Activated naive CD8-positive, alpha-beta T cell (primary cell): ENCODE data around the gene LCAT.
"Not testable (repeated sequence)": the region's sequence is repeated elsewhere in the genome, so short reads cannot be mapped to it uniquely, and the experiment has no call there.

Experiments used
- H3K27ac Mint-ChIP-seq: one replicate; pipeline ENCODE4 v1.8.0; 2021; ENCODE audit warnings: mixed read lengths
- H3K27me3 Mint-ChIP-seq: one replicate; pipeline ENCODE4 v1.8.0; 2021; ENCODE audit warnings: mixed read lengths
- H3K36me3 Mint-ChIP-seq: one replicate; pipeline ENCODE4 v1.8.0; 2021; ENCODE audit warnings: mixed read lengths
- H3K4me1 Mint-ChIP-seq: one replicate; pipeline ENCODE4 v1.8.0; 2021; ENCODE audit warnings: low read depth, mixed read lengths
- H3K4me3 Mint-ChIP-seq: one replicate; pipeline ENCODE4 v1.8.0; 2021; ENCODE audit warnings: mild to moderate bottlenecking, mixed read lengths
- H3K9me3 Mint-ChIP-seq: one replicate; pipeline ENCODE4 v1.8.0; 2021; ENCODE audit warnings: low read depth, mixed read lengths

Gene LCAT

GRCh38 chr16:67944690-67945391 lies 921 bp upstream of the LCAT start:
- H3K4me1 Mint-ChIP-seq = peaks cover 17% of the 10 kb centered on the region
- no peaks in the 10 kb centered on the region for H3K9me3 Mint-ChIP-seq
- no peaks in the 10 kb centered on the region for H3K36me3 Mint-ChIP-seq
- no peaks in the 10 kb centered on the region for H3K27me3 Mint-ChIP-seq
- H3K4me3 Mint-ChIP-seq = no peak overlapping the region
- no peak overlapping the region for H3K27ac Mint-ChIP-seq

GRCh38 chr16:67943256-67943618 lies 683 bp downstream of the LCAT start:
- no peak overlapping the region for H3K27ac Mint-ChIP-seq
- H3K36me3 Mint-ChIP-seq = no peaks in the 10 kb centered on the region
- H3K9me3 Mint-ChIP-seq = no peaks in the 10 kb centered on the region

GRCh38 chr16:67942510-67943255 lies 1.2 kb downstream of the LCAT start:
- H3K4me1 Mint-ChIP-seq = peaks cover 22% of the 10 kb centered on the region
- no peaks in the 10 kb centered on the region for H3K36me3 Mint-ChIP-seq
- no peaks in the 10 kb centered on the region for H3K9me3 Mint-ChIP-seq
- H3K27ac Mint-ChIP-seq = no peak overlapping the region
- no peak overlapping the region for H3K4me3 Mint-ChIP-seq
- H3K27me3 Mint-ChIP-seq = no peaks in the 10 kb centered on the region

More at GRCh38 chr16:67943256-67943618, 683 bp downstream of the LCAT start:
- H3K4me3 Mint-ChIP-seq = no peak overlapping the region
- H3K27me3 Mint-ChIP-seq = no peaks in the 10 kb centered on the region
- peaks cover 22% of the 10 kb centered on the region for H3K4me1 Mint-ChIP-seq

GRCh38 chr16:67942200-67942509 lies 1.8 kb downstream of the LCAT start:
- peak overlapping the region; percentile 61 for H3K27ac Mint-ChIP-seq
- no peaks in the 10 kb centered on the region for H3K36me3 Mint-ChIP-seq

GRCh38 chr16:67941469-67942199 lies 2.3 kb downstream of the LCAT start:
- H3K4me3 Mint-ChIP-seq = no peak overlapping the region
- H3K36me3 Mint-ChIP-seq = no peaks in the 10 kb centered on the region
- H3K27me3 Mint-ChIP-seq = no peaks in the 10 kb centered on the region
- peaks cover 29% of the 10 kb centered on the region for H3K4me1 Mint-ChIP-seq
- peak overlapping the region; percentile 54 for H3K27ac Mint-ChIP-seq
- no peaks in the 10 kb centered on the region for H3K9me3 Mint-ChIP-seq

More at GRCh38 chr16:67942200-67942509, 1.8 kb downstream of the LCAT start:
- no peaks in the 10 kb centered on the region for H3K9me3 Mint-ChIP-seq
- H3K4me1 Mint-ChIP-seq = peaks cover 25% of the 10 kb centered on the region
- H3K4me3 Mint-ChIP-seq = no peak overlapping the region
- no peaks in the 10 kb centered on the region for H3K27me3 Mint-ChIP-seq

GRCh38 chr16:67940446-67941089 lies 3.4 kb downstream of the LCAT start:
- no peaks in the 10 kb centered on the region for H3K9me3 Mint-ChIP-seq
- peak overlapping the region; percentile 89 for H3K27ac Mint-ChIP-seq
- peak overlapping the region; percentile 47 for H3K4me3 Mint-ChIP-seq
- H3K36me3 Mint-ChIP-seq = peaks cover 3% of the 10 kb centered on the region
- peaks cover 31% of the 10 kb centered on the region for H3K4me1 Mint-ChIP-seq
- no peaks in the 10 kb centered on the region for H3K27me3 Mint-ChIP-seq

- H3K36me3 Mint-ChIP-seq = peaks cover 8% of the 10 kb centered on the region
- H3K27me3 Mint-ChIP-seq = no peaks in the 10 kb centered on the region
- no peaks in the 10 kb centered on the region for H3K9me3 Mint-ChIP-seq
- H3K27ac Mint-ChIP-seq = peak overlapping the region; percentile 89
- peak overlapping the region; percentile 47 for H3K4me3 Mint-ChIP-seq
- H3K4me1 Mint-ChIP-seq = peaks cover 39% of the 10 kb centered on the region
Observed at GRCh38 chr16:67939507-67940445, 4.1 kb downstream of the LCAT start.

- H3K9me3 Mint-ChIP-seq, H3K36me3 Mint-ChIP-seq, H3K27ac Mint-ChIP-seq, H3K27me3 Mint-ChIP-seq: not testable (repeated sequence)
- Mint-ChIP-seq H3K4me1 (peaks cover 45% of the 10 kb centered on the region), H3K4me3 (peak overlapping the region; percentile 99)
Observed at GRCh38 chr16:67937713-67938112, 6.2 kb downstream of the LCAT start.

GRCh38 chr16:67936880-67937605 lies 6.9 kb downstream of the LCAT start:
- Mint-ChIP-seq H3K27ac (peak overlapping the region; percentile 99), H3K4me1 (peaks cover 43% of the 10 kb centered on the region), H3K9me3 (no peaks in the 10 kb centered on the region)

GRCh38 chr16:67936124-67936879 lies 7.6 kb downstream of the LCAT start, which contains the start of gene PSMB10:
Gene PSMB10, minus strand, starts transcription at chr16:67936850. Its CDS starts 101 bp downstream, at chr16:67936749.
- Mint-ChIP-seq H3K9me3 (no peaks in the 10 kb centered on the region), H3K4me1 (peaks cover 36% of the 10 kb centered on the region), H3K27ac (peak within 1 kb of the TSS; percentile 99), H3K36me3 (peaks cover 8% of the 10 kb centered on the region), H3K27me3 (no peaks in the 10 kb centered on the region), H3K4me3 (peak within 1 kb of the TSS; percentile 99)

More at GRCh38 chr16:67936880-67937605, 6.9 kb downstream of the LCAT start:
- Mint-ChIP-seq H3K4me3 (peak overlapping the region; percentile 99), H3K36me3 (peaks cover 8% of the 10 kb centered on the region), H3K27me3 (no peaks in the 10 kb centered on the region)

GRCh38 chr16:67935402-67936123 lies 8.4 kb downstream of the LCAT start:
- H3K27me3 Mint-ChIP-seq = no peaks in the 10 kb centered on the region
- peaks cover 8% of the 10 kb centered on the region for H3K36me3 Mint-ChIP-seq
- peak overlapping the region; percentile 99 for H3K27ac Mint-ChIP-seq
- peak overlapping the region; percentile 99 for H3K4me3 Mint-ChIP-seq
- no peaks in the 10 kb centered on the region for H3K9me3 Mint-ChIP-seq
- H3K4me1 Mint-ChIP-seq = peaks cover 35% of the 10 kb centered on the region

- peaks cover 8% of the 10 kb centered on the region for H3K36me3 Mint-ChIP-seq
- H3K9me3 Mint-ChIP-seq = no peaks in the 10 kb centered on the region
- peak overlapping the region; percentile 99 for H3K4me3 Mint-ChIP-seq
- no peaks in the 10 kb centered on the region for H3K27me3 Mint-ChIP-seq
- H3K4me1 Mint-ChIP-seq = peaks cover 31% of the 10 kb centered on the region
- H3K27ac Mint-ChIP-seq = peak overlapping the region; percentile 99
Observed at GRCh38 chr16:67935101-67935401, 8.9 kb downstream of the LCAT start.
